ENCODE data around the gene RTF2. TPM values are rescaled to one million over a fixed set of nuclear protein-coding genes. Genes with fewer than 3 reads are reported as not detected.

RTF2 gene
- polyA plus RNA-seq, 1 donor (not counting 4 experiments of a cell fraction or from before 2014, with no cell fraction given), result 63.4 TPM

GRCh38 chr20:56427797-56428196 is 40.6 kb upstream of the RTF2 start:
- Histone ChIP-seq H3K9ac (ENCODE audit: control insufficient read depth, extremely low read depth, insufficient read depth, low read length) (no peak overlapping the region), H3K36me3 (ENCODE audit: control insufficient read depth in 2 of 2, extremely low read depth in 1 of 2, insufficient read depth in 2 of 2, low read length in 2 of 2) (no peaks in the 10 kb centered on the region), H4K20me1 (ENCODE audit: control insufficient read depth, extremely low read depth, insufficient read depth, low read length) (no peaks in the 10 kb centered on the region), H3K9me3 (ENCODE audit: control insufficient read depth, low read depth, low read length) (no peaks in the 10 kb centered on the region), H3K79me2 (ENCODE audit: control insufficient read depth, insufficient read depth, low read length) (no peaks in the 10 kb centered on the region), H3K27me3 (ENCODE audit: control insufficient read depth, extremely low read depth, insufficient read depth, low read length) (no peaks in the 10 kb centered on the region), H3K4me2 (ENCODE audit: control insufficient read depth, extremely low read depth, insufficient read depth, low read depth, low read length) (no peak overlapping the region), H3K27ac (ENCODE audit: control insufficient read depth, insufficient read depth, low read length) (no peak overlapping the region), H3K4me3 (ENCODE audit: control insufficient read depth in 2 of 3, extremely low read depth in 1 of 3, insufficient read depth in 2 of 3, low read depth in 1 of 3, low read length in 3 of 3) (no peak overlapping the region), H2AFZ (ENCODE audit: control insufficient read depth, low read length) (no peak overlapping the region), H3K9me1 (ENCODE audit: control insufficient read depth, extremely low read depth, insufficient read depth, low read length) (no peaks in the 10 kb centered on the region), H3K4me1 (ENCODE audit: control insufficient read depth, extremely low read depth, insufficient read depth, low read length) (peaks cover 13% of the 10 kb centered on the region)
- dilution Hi-C loops (cut with MboI; ENCODE audit: extremely low pct_ligation_motif_present, low sequenced_read_pairs), result no loop called here
- TF ChIP-seq EZH2 (IDR thresholded peaks at IDR 0.05; ENCODE audit: low read length), result no peak
- no peak for TF ChIP-seq CTCF (optimal IDR thresholded peaks at IDR 0.05 in 1 of 3, IDR thresholded peaks at IDR 0.05 in 1 of 3, conservative IDR thresholded peaks at IDR 0.05 in 1 of 3; ENCODE audit: extremely low read depth in 1 of 3, insufficient read depth in 2 of 3, low read length in 3 of 3)
- DNase-seq (ENCODE audit: low read depth, low spot score), result no peak
- FAIRE-seq, result no peak

- H3K9me3 ChIP-seq (ENCODE audit: control insufficient read depth, low read depth, low read length), result no peaks in the 10 kb centered on the region
- no peak for FAIRE-seq
- DNase-seq (ENCODE audit: low read depth, low spot score), result no peak
- H3K4me3 ChIP-seq (ENCODE audit: control insufficient read depth in 2 of 3, extremely low read depth in 1 of 3, insufficient read depth in 2 of 3, low read depth in 1 of 3, low read length in 3 of 3), result no peak overlapping the region
- no peak overlapping the region for H3K9ac ChIP-seq (ENCODE audit: control insufficient read depth, extremely low read depth, insufficient read depth, low read length)
- H4K20me1 ChIP-seq (ENCODE audit: control insufficient read depth, extremely low read depth, insufficient read depth, low read length), result no peaks in the 10 kb centered on the region
- no peaks in the 10 kb centered on the region for H3K9me1 ChIP-seq (ENCODE audit: control insufficient read depth, extremely low read depth, insufficient read depth, low read length)
- no peak for TF ChIP-seq CTCF (optimal IDR thresholded peaks at IDR 0.05 in 1 of 3, IDR thresholded peaks at IDR 0.05 in 1 of 3, conservative IDR thresholded peaks at IDR 0.05 in 1 of 3; ENCODE audit: extremely low read depth in 1 of 3, insufficient read depth in 2 of 3, low read length in 3 of 3)
- no peak for TF ChIP-seq EZH2 (IDR thresholded peaks at IDR 0.05; ENCODE audit: low read length)
- dilution Hi-C loops (cut with MboI; ENCODE audit: extremely low pct_ligation_motif_present, low sequenced_read_pairs), result no loop called here
- H3K4me2 ChIP-seq (ENCODE audit: control insufficient read depth, extremely low read depth, insufficient read depth, low read depth, low read length), result no peak overlapping the region
- H3K27ac ChIP-seq (ENCODE audit: control insufficient read depth, insufficient read depth, low read length), result no peak overlapping the region
- no peaks in the 10 kb centered on the region for H3K27me3 ChIP-seq (ENCODE audit: control insufficient read depth, extremely low read depth, insufficient read depth, low read length)
- H3K79me2 ChIP-seq (ENCODE audit: control insufficient read depth, insufficient read depth, low read length), result no peaks in the 10 kb centered on the region
- H3K36me3 ChIP-seq (ENCODE audit: control insufficient read depth in 2 of 2, extremely low read depth in 1 of 2, insufficient read depth in 2 of 2, low read length in 2 of 2), result no peaks in the 10 kb centered on the region
- H2AFZ ChIP-seq (ENCODE audit: control insufficient read depth, low read length), result no peak overlapping the region
- peaks cover 13% of the 10 kb centered on the region for H3K4me1 ChIP-seq (ENCODE audit: control insufficient read depth, extremely low read depth, insufficient read depth, low read length)
These were observed 40.0 kb upstream of the RTF2 start for GRCh38 chr20:56428410-56428809.
